GM21723 (cell line): ENCODE results near the gene ZNF723.
"Not testable (repeated sequence)": the region's sequence is repeated elsewhere in the genome, so short reads cannot be mapped to it uniquely, and the experiment has no call there.

ENCODE experiments used
- ATAC-seq: cut with Tn5 transposase; IDR thresholded peaks from one replicate; pipeline ENCODE4 v1.9.1; 2021; ENCODE audit warnings: mild to moderate bottlenecking, moderate library complexity; ENCODE audit not compliant: unreplicated experiment

The ZNF723 gene

DNA sequence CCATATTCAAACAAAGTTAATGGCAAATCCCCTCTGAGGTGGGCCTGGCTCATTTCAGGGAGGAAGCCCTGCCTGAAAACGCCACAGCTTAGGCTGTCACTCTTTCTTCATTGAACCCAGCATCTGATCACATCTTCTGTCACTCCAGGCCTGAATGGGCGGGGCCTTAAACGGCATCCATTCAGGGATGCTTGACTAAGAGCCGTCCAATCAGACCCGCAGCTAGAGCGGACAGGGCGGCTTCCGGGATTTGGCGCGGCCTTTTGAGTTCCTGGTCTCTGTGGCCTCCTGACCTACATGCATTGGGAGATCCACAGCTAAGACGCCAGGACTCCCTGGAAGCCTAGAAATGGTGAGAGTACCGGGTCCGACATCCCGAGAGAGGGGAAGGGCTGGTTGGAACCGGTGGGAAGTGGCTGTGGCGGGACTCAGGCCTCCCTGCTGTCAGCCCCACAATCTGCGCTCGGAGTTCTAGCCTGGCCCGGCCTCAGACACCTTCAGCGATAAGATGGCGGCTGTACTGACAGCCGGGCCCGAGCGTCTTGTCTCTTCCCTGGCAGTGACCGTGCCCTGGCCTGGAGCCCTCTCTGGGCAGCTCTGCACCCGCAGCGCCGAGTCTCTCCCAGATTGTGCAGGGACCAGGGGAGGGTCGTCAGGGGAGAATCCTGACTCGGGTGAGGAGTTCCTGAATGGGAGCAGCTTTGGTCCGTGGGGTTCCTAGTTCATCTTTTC, at the start of gene ZNF723:
ZNF723 (plus strand) TSS at position 261 of the 732 bp plus-strand sequence; CDS start at position 350, 89 bp downstream.
- no peak for ATAC-seq

DNA sequence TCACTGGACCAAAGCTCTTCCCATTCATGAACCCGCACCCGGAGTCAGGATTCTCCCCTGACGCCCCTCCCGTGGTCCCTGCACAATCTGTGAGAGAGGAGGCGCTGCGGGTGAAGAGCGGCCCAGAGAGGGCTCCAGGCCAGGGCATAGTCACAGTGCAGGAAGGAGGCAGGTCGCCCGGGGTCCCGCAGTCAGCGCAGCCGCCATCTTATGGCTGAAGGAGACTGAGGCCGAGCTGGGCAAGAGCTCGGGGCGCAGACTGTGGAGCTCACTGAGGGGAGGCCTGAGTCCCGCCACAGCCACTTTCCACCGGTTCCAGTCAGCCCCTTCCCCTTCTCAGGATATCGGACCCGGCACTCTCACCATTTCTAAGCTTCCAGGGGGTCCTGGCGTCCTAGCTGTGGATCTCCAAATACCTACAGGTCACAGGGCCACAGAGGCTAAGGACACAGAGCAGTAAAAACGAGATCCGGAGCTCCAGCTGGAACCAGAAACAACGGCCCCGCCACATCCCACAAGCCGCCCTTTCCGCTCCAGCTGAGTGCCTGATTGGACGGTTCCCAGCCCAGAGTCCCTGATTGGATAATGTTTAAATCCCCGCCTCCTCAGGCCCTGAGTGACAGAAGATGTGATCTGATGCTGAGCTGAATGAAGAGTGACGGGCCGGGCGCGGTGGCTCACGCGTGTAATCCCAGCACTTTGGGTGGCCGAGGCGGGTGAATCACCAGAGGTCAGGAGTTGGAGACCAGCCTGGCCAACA, 48.3 kb upstream of the ZNF723 start, which contains the start of gene ZNF99:
ZNF99 (minus strand) TSS at position 501 of the 760 bp plus-strand sequence; CDS start at position 366, 135 bp downstream.
- no peak for ATAC-seq

DNA sequence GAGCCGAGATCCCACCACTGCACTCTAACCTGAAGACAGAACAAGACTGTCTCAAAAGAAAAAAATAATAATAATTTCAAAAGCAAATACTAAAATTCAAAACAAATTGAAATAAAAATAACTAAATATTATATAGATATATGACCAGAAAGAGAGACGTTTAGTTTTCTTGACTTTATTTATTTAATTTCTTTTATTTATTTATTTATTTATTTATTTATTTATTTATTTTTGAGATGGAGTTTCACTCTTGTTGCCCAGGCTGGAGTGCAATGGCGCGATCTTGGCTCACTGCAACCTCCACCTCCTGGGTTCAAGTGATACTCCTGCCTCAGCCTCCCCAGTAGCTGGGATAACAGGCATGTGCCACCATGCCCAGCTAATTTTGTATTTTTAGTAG, 39.2 kb upstream of the ZNF723 start:
- ATAC-seq = not testable (repeated sequence)

GRCh38 chr19:22797040-22797439, 35.1 kb upstream of the ZNF723 start:
- ATAC-seq = no peak

DNA sequence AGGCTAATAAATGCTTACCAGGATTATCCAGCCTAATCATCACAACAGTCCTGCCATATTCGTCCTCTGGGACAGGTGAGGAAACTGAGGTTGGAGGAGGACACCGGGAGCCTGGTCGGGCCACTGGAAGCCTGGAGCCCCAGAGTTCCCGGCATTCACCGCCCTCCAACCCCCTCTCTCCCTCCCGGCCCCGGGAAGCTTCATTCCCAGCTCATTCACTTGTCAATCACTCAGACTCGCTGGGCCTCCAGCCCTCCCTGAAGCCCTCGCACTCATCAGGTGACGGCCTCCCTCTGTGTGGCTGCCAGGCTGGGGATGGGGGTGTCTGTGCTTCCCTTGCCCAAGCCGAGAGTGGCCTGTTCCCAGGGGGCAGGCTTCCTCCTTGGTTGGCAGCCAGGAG, 25.7 kb upstream of the ZNF723 start:
- no peak for ATAC-seq

- no peak for ATAC-seq
Observed at GRCh38 chr19:22807061-22807835, 24.8 kb upstream of the ZNF723 start.

GRCh38 chr19:22814124-22814523, 18.0 kb upstream of the ZNF723 start:
- ATAC-seq = no peak

DNA sequence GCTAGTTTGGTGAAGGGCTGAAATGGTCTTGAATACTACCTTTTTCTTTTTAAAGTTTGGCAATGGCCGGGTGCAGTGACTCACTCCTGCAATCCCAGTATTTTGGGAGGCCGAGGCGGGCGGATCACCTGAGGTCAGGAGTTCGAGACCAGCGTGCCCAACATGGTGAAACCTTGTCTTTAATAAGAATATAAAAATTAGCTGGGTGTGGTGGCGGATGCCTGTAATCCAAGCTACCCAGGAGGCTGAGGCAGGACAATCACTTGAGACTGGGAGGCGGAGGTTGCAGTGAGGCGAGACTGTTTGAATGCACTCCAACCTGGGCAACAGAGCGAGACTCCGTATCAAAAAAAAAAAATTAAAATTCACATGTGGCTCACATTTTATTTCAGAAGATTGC, 880 bp upstream of the ZNF723 start:
- no peak for ATAC-seq

DNA sequence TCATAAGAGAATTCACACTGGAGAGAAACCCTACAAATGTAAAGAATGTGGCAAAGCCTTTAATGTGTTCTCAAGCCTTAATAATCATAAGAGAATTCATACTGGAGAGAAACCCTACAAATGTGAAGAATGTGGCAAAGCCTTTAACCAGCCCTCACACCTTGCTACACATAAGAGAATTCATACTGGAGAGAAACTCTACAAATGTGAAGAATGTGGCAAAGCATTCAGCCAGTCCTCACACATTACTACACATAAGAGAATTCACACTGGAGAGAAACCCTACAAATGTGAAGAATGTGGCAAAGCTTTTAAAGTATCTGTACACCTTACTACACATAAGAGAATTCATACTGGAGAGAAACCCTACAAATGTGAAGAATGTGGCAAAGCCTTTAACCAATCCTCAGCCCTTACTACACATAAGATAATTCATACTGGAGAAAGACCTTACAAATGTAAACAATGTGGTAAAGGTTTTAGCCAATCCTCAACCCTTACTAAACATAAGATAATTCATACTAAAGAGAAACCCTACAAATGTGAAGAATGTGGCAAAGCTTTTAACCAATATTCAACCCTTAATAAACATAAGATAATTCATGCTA, 25.7 kb downstream of the ZNF723 start:
- ATAC-seq = not testable (repeated sequence)

GRCh38 chr19:22882797-22883196, 50.7 kb downstream of the ZNF723 start:
- no peak for ATAC-seq

DNA sequence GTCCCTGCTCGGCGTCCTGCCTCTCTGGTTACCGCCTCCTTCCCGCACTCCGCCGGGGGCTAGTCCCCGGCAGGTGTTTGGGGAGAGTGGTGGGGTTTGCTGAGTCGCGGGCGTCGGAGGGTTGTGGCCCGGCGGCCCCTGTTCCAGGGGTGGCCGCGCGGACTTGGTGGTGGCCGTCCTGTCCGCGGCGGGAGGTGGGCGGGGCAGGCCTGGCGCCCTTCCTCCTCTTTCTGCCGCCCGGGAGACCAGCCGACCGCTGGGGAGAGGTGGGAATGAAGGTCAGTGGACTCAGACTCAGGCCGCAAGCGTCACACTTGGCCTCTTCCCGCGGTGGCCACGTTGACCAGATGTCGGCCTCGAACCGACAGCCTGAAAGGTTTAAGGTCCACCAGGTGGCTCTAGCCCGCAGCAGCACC, 61.8 kb downstream of the ZNF723 start:
- ATAC-seq = no peak

GRCh38 chr19:22901431-22902130, 69.5 kb downstream of the ZNF723 start:
- ATAC-seq = no peak
